ENCODE data around the gene KRTAP21-3. TPM values are rescaled to one million over a fixed set of nuclear protein-coding genes. Genes with fewer than 3 reads are reported as not detected.

KRTAP21-3 gene
- total RNA-seq, 2 donors from 2014 or later, result not detected

GRCh38 chr21:30710499-30710898 lies 8.1 kb downstream of the KRTAP21-3 start:
- Mint-ChIP-seq H3K9me3 (peaks cover 7 to 14% of the 10 kb centered on the region in 2 donors), H3K36me3 (ENCODE audit: insufficient read depth in 2 of 2) (peaks cover 5 to 18% of the 10 kb centered on the region in 2 donors), H3K4me1 (ENCODE audit: low read depth) (peaks cover 13% of the 10 kb centered on the region), H3K27me3 (ENCODE audit: low read depth) (no peaks in the 10 kb centered on the region), H3K27ac (peak overlapping the region; percentile 4), H3K4me3 (peak overlapping the region in 1 of 2 donors; percentile 27)
- ATAC-seq (replicated peaks in 1 of 2) (peak; percentile 83 to 85), DNase-seq (peak; percentile 3 to 27)

DNA sequence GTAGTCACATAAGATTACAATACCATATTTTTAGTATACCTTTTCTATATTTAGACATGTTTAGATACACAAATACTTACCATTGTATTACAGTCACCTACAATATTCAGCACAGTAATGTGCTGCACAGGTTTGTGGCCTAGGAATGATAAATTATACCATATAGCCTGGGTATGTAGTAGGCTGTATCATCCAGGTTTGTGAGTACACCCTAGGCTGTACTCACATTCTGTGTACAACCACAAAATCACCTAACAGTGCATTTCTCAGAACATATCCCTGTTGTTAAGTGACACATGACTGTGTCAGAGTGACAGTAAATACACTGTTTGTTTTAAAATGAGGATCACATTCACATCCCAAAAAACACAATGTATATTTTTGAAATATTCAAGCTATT lies 11.2 kb downstream of the KRTAP21-3 start:
- Mint-ChIP-seq H3K9me3 (peaks cover 3 to 9% of the 10 kb centered on the region in 2 donors), H3K27me3 (ENCODE audit: low read depth) (no peaks in the 10 kb centered on the region), H3K36me3 (ENCODE audit: insufficient read depth in 2 of 2) (peaks cover 5 to 16% of the 10 kb centered on the region in 2 donors), H3K27ac (no peak overlapping the region), H3K4me3 (no peak overlapping the region), H3K4me1 (ENCODE audit: low read depth) (peaks cover 13% of the 10 kb centered on the region)
- no peak for DNase-seq
- peak in 1 of 2 donors; percentile 28 for ATAC-seq (replicated peaks in 1 of 2)

DNA sequence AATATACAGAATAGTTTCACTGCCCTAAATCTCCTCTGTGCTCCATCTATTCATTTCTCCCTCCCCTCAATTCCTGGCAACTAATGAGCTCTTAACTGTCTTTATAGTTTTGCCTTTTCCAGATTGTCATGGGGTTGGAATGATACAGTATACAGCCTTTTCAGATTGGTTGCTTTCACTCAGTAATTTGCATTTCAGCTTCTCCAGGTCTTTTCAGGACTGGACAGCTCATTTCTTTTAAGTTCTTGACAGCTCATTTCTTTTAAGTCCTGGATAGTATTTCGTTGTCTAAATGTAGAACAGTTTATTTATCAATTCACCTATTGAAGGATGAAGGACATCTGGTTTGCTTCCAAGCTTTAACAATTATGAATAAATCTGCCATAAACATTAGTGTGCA lies 22.6 kb downstream of the KRTAP21-3 start:
- peaks cover 0 to 9% of the 10 kb centered on the region in 2 donors for H3K9me3 Mint-ChIP-seq
- H3K27me3 Mint-ChIP-seq (ENCODE audit: low read depth), result no peaks in the 10 kb centered on the region
- ATAC-seq (replicated peaks in 1 of 2) (no peak), DNase-seq (no peak)
- H3K27ac Mint-ChIP-seq, result no peak overlapping the region
- H3K4me3 Mint-ChIP-seq, result no peak overlapping the region
- no peaks in the 10 kb centered on the region for H3K4me1 Mint-ChIP-seq (ENCODE audit: low read depth)
- H3K36me3 Mint-ChIP-seq (ENCODE audit: insufficient read depth in 2 of 2), result peaks cover 0 to 3% of the 10 kb centered on the region in 2 donors

DNA sequence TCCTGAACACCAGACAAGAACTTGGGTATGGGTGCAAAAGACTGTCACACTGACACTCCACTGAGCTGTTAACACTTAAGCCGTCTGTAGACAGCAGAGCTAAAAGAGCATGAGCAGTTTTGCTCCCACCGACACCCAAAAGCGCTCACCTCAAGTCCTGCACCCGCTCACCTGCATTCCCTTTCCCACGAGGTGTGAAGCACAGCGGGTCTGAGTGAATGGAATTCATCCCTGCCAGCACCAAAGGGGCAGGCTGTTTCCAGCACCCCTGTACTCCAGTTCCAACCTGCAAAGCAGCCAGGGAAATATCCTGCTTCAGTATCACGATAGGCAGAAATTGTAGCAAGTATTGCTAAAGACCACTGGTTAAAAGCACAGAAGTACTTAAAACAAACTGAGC lies 28.8 kb downstream of the KRTAP21-3 start:
- no peaks in the 10 kb centered on the region for H3K4me1 Mint-ChIP-seq (ENCODE audit: low read depth)
- ATAC-seq (replicated peaks in 1 of 2), result no peak
- no peak for DNase-seq
- H3K4me3 Mint-ChIP-seq, result no peak overlapping the region
- H3K36me3 Mint-ChIP-seq (ENCODE audit: insufficient read depth in 2 of 2), result peaks cover 0 to 3% of the 10 kb centered on the region in 2 donors
- no peaks in the 10 kb centered on the region for H3K9me3 Mint-ChIP-seq
- no peaks in the 10 kb centered on the region for H3K27me3 Mint-ChIP-seq (ENCODE audit: low read depth)
- H3K27ac Mint-ChIP-seq, result no peak overlapping the region

GRCh38 chr21:30684506-30684905 lies 34.1 kb downstream of the KRTAP21-3 start:
- Mint-ChIP-seq H3K4me1 (ENCODE audit: low read depth) (no peaks in the 10 kb centered on the region), H3K9me3 (peaks cover 0 to 2% of the 10 kb centered on the region in 2 donors), H3K27me3 (ENCODE audit: low read depth) (no peaks in the 10 kb centered on the region), H3K4me3 (no peak overlapping the region), H3K36me3 (ENCODE audit: insufficient read depth in 2 of 2) (no peaks in the 10 kb centered on the region), H3K27ac (no peak overlapping the region)
- ATAC-seq (replicated peaks in 1 of 2) (no peak), DNase-seq (no peak)

DNA sequence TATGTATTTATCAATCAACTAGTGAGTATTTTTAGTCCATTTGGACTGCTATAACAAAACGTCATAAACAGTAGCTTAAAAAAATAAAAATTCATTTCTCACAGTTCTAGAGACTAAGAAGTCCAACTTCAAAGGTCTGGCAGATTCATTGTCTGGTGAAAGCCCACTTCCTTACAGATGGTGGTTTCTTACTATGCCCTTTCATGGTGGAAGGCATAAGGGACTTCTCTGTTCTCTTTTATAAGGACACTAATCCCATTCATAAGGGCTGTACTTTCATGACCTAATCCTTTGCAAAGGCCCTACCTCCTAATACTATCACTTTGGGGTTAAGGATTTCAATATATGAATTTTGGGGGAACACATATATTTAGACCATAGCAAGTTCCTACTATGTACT lies 38.0 kb downstream of the KRTAP21-3 start:
- DNase-seq (no peak), ATAC-seq (replicated peaks in 1 of 2) (no peak)

DNA sequence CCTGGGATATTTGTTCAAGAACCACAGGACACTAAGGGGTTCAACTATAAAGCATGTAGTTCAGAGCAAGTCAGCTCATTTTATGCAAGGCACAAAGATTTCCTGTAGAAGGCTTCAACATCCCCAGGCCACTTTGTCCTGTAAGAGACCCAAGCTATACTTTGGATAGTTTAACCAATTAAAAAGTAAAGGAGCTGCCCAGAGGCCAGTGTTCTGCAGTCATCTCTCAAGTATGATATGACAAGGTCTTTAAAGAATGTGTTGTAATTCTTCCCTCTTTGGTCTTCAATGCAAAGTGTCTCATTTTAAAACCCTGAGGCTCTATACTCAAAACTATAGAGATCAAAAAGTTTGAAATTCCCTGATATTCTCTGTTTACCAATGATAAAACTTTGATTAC lies 41.8 kb downstream of the KRTAP21-3 start:
- no peaks in the 10 kb centered on the region for H3K36me3 Mint-ChIP-seq (ENCODE audit: insufficient read depth in 2 of 2)
- ATAC-seq (replicated peaks in 1 of 2) (no peak), DNase-seq (no peak)
- no peaks in the 10 kb centered on the region for H3K27me3 Mint-ChIP-seq (ENCODE audit: low read depth)
- H3K27ac Mint-ChIP-seq, result no peak overlapping the region
- H3K9me3 Mint-ChIP-seq, result no peaks in the 10 kb centered on the region
- H3K4me1 Mint-ChIP-seq (ENCODE audit: low read depth), result no peaks in the 10 kb centered on the region
- H3K4me3 Mint-ChIP-seq, result no peak overlapping the region

More for the DNA sequence above, 38.0 kb downstream of the KRTAP21-3 start:
- peaks cover 0 to 2% of the 10 kb centered on the region in 2 donors for H3K9me3 Mint-ChIP-seq
- H3K4me3 Mint-ChIP-seq, result no peak overlapping the region
- H3K27me3 Mint-ChIP-seq (ENCODE audit: low read depth), result no peaks in the 10 kb centered on the region
- no peaks in the 10 kb centered on the region for H3K4me1 Mint-ChIP-seq (ENCODE audit: low read depth)
- H3K27ac Mint-ChIP-seq, result no peak overlapping the region
- H3K36me3 Mint-ChIP-seq (ENCODE audit: insufficient read depth in 2 of 2), result no peaks in the 10 kb centered on the region

DNA sequence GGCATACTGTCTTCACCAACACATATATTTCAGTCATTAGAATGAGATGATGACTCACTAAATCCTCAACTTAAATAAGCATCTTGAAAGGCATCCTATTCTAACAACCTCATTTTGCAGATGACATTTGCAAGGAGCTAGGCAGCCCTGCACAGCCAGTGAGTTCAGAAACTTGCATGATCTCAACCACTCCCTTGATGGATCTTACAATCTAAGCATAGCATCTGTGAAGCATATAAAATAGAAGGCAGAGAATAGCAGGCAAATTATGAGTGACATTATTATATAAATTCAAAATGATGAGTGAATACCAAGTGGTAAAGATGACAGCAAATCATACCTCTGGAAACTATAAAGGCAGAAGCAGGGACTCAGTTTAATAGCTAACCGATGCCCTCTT lies 44.3 kb downstream of the KRTAP21-3 start:
- H3K27ac Mint-ChIP-seq, result no peak overlapping the region
- H3K27me3 Mint-ChIP-seq (ENCODE audit: low read depth), result peaks cover 6% of the 10 kb centered on the region
- peaks cover 4 to 5% of the 10 kb centered on the region in 2 donors for H3K9me3 Mint-ChIP-seq
- no peaks in the 10 kb centered on the region for H3K4me1 Mint-ChIP-seq (ENCODE audit: low read depth)
- peaks cover 0 to 2% of the 10 kb centered on the region in 2 donors for H3K36me3 Mint-ChIP-seq (ENCODE audit: insufficient read depth in 2 of 2)
- H3K4me3 Mint-ChIP-seq, result no peak overlapping the region
- ATAC-seq (replicated peaks in 1 of 2) (no peak), DNase-seq (no peak)

- ATAC-seq (replicated peaks in 1 of 2), result no peak
- Mint-ChIP-seq H3K4me1 (ENCODE audit: low read depth) (no peaks in the 10 kb centered on the region), H3K27ac (no peak overlapping the region), H3K27me3 (ENCODE audit: low read depth) (peaks cover 6% of the 10 kb centered on the region), H3K36me3 (ENCODE audit: insufficient read depth in 2 of 2) (peaks cover 0 to 2% of the 10 kb centered on the region in 2 donors), H3K4me3 (no peak overlapping the region), H3K9me3 (peaks cover 4 to 8% of the 10 kb centered on the region in 2 donors)
- DNase-seq, result no peak
These were observed 45.5 kb downstream of the KRTAP21-3 start for GRCh38 chr21:30672985-30673650.

GRCh38 chr21:30668776-30669175 lies 49.8 kb downstream of the KRTAP21-3 start:
- no peak for ATAC-seq (replicated peaks in 1 of 2)

More at GRCh38 chr21:30668776-30669175, 49.8 kb downstream of the KRTAP21-3 start:
- Mint-ChIP-seq H3K36me3 (ENCODE audit: insufficient read depth in 2 of 2) (peaks cover 0 to 2% of the 10 kb centered on the region in 2 donors), H3K9me3 (peaks cover 4 to 12% of the 10 kb centered on the region in 2 donors), H3K27ac (no peak overlapping the region), H3K4me3 (no peak overlapping the region), H3K27me3 (ENCODE audit: low read depth) (peaks cover 6% of the 10 kb centered on the region), H3K4me1 (ENCODE audit: low read depth) (no peaks in the 10 kb centered on the region)
- no peak for DNase-seq

Other genes starting within 250 kb of the KRTAP21-3 start
- gene KRTAP19-1, start 238.4 kb downstream of the KRTAP21-3 start, total RNA-seq, result not detected
- gene KRTAP19-2, start 231.3 kb downstream of the KRTAP21-3 start, total RNA-seq, result not detected
- gene KRTAP19-3, start 226.8 kb downstream of the KRTAP21-3 start, total RNA-seq, result not detected
- not detected for gene KRTAP19-4, start 221.6 kb downstream of the KRTAP21-3 start, total RNA-seq
- gene KRTAP19-5, start 216.6 kb downstream of the KRTAP21-3 start, total RNA-seq, result not detected
- gene KRTAP19-6, start 176.9 kb downstream of the KRTAP21-3 start, total RNA-seq, result not detected
- not detected for gene KRTAP19-7, start 157.5 kb downstream of the KRTAP21-3 start, total RNA-seq
- gene KRTAP22-2, start 128.4 kb downstream of the KRTAP21-3 start, total RNA-seq, result not detected
- gene KRTAP6-3, start 126.3 kb downstream of the KRTAP21-3 start, total RNA-seq, result not detected
- not detected for gene KRTAP6-2, start 119.9 kb downstream of the KRTAP21-3 start, total RNA-seq
- not detected for gene KRTAP22-1, start 117.7 kb downstream of the KRTAP21-3 start, total RNA-seq
- not detected for gene KRTAP6-1, start 104.8 kb downstream of the KRTAP21-3 start, total RNA-seq
- not detected for gene KRTAP20-1, start 102.4 kb downstream of the KRTAP21-3 start, total RNA-seq
- not detected for gene KRTAP20-4, start 98.2 kb downstream of the KRTAP21-3 start, total RNA-seq
- gene KRTAP20-2, start 83.6 kb downstream of the KRTAP21-3 start, total RNA-seq, result not detected
- gene KRTAP20-3, start 75.9 kb downstream of the KRTAP21-3 start, total RNA-seq, result not detected
- gene KRTAP21-2, start 28.5 kb upstream of the KRTAP21-3 start, total RNA-seq, result not detected
- not detected for gene KRTAP21-1, start 36.7 kb upstream of the KRTAP21-3 start, total RNA-seq
- not detected for gene KRTAP8-1, start 94.5 kb upstream of the KRTAP21-3 start, total RNA-seq
- not detected for gene KRTAP7-1, start 111.0 kb upstream of the KRTAP21-3 start, total RNA-seq
- gene KRTAP11-1, start 162.8 kb upstream of the KRTAP21-3 start, total RNA-seq, result not detected

Data from activated T-cell treated with anti-CD3 and anti-CD28 coated beads, Interleukin-2, amount 50 U/mL, for 72 hours (primary cell).